A172 (cell line): ENCODE data around the gene VSIR. TPM values are rescaled to one million over a fixed set of nuclear protein-coding genes. Genes with fewer than 3 reads are reported as not detected.

Source experiments
- DNase-seq: peaks from one replicate; pipeline ENCODE4 v3.0.0-alpha.2; 2015; ENCODE audit warnings: low spot score
- total RNA-seq: library from RNA; depleted of rRNA; stranded (reverse); fragments of >200 nt; shearing (Covaris generic); gene quantifications from 2 replicates; pipeline ENCODE4 v1.2.3, GENCODE V29; 2014

The VSIR gene
- total RNA-seq, 1 experiment from 2014 or later = 4.9 TPM

DNA sequence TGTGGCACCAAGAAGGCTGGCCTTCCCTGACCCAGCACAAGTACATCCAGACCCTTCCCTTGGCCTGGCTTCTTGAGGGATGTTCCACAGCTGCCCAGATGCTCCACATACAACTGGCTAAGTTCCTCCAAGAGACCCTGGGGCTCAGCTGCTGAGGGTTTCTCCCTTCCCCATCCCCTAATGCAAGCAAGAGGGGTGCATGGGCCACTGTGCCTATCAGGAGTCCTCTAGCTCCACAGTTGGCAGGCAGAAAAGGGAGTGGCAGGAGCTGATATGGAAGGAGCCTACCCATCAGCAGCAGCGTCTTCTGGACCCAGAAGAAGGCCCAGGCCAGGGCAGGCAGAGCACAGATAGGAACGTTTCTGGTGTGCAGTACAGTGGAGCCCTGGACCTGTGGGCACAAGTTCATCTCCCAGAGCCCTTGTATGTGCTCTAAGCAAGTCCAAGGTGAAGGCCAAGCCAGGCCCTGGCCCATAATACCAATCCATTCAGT is 26.2 kb downstream of the VSIR start:
- DNase-seq = no peak

DNA sequence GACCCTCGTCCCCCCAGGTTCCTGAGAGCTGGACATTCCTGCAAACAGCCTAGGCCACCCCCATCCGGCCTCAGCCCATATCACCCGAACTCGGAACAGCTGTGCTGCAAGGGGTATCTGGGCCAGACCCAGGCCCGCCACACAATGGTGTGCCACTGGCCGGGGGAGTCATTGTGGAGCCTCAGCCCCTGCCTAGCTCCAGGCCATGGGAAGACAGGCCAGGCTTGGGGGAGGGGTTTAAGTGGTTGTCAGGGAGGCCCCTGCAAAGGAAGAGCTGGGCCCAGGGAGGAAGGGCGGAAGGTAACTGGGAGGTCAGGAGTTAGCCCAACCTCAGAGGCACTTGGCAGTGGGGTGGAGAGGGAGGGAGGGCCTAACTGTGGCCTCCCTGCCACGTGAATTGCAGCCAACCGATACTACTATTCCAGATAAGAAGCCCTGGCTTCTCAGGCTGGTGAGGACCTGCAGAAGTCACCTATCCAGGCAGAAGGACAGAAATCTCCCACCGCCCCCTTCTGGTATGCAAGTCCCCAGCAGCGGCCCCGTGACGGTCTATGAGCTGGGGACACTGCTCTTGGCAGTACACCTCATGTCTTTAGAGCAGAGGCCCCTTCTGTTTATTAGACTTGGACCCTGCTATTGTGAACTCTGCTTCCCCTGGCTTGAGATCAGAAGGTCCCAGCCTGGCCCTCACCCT is 26.8 kb downstream of the VSIR start:
- no peak for DNase-seq

DNA sequence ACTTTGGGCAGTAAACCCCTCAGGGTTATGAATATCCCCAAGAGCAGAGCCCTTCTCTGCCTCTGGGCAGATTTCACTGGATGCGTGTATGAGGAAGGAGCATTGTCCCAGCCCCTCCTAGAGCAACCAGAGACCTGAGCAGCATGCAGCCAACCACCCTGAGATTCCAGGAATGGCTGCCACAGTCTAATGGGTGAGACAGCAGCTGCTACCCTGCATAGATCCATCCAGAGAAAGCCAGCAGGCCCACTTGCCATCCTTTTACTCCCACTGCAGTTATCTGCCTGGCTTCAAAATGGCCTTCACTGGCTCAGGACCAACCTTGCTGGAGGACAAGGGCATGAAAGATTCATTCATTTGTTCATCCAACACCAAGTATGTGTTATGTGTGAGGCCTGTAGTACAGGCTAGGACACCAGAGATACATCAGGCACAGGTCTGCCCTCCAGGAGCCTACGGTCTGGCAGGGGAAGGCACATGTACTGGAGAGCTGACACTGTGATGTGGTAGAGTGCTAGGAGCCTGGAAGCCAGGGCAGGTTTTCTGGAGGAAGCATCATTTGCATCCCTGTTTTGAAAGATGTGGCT is 27.6 kb downstream of the VSIR start:
- no peak for DNase-seq

DNA sequence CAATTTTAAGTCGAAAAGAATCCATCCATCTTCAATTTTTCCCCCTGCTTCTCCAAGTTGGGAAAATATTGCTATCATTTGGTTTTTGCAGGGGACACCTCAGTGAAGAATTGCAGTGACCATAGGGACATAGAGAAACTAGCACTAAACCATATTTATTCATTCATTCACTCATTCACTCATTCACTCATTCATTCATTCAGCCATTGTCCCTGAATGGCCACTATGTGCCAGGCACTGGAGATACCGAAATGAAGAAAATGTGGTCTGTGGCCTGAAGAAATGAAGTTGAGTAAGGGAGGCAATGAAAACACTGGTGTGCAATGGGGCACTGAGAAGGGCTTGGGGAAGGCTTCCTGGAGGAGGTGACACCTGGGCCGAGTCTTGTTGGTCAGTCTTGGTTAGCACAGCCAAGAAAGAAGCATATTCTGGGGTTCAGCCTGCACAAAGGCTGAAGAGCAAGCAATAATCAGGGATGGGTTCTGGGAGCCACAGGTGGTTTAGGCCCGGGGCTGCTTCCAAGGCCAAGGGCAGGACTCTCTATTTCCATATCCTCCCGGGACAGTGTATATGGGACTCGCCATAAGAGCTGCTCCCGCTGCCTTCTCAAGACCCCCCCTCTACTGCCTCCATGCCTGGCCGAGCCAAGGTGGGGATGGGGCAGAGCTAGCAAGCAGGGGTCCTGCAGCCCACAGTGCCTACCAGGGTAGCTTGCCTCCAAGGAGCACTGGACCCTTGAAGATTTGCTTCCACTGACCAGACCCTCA is 28.2 kb downstream of the VSIR start:
- DNase-seq = no peak

DNA sequence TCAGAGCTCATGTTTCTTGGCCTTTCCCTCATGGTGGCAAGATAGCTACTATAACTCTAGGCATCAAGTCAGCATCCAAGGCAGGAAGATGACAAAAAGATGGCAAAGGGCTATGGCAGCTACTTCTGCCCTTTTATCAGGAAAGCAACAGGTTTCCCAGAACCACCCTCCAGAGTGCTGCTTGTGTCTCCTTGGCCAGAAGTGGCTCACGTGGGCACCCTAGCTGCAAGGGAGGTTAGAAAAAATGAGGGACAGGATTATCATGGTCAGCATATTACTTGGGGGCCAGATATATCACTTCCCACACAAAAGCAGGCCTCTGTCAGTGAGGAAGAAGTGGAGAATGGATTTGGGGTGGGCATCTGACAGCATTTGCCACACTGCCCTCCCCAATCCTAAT is 29.5 kb downstream of the VSIR start:
- no peak for DNase-seq

DNA sequence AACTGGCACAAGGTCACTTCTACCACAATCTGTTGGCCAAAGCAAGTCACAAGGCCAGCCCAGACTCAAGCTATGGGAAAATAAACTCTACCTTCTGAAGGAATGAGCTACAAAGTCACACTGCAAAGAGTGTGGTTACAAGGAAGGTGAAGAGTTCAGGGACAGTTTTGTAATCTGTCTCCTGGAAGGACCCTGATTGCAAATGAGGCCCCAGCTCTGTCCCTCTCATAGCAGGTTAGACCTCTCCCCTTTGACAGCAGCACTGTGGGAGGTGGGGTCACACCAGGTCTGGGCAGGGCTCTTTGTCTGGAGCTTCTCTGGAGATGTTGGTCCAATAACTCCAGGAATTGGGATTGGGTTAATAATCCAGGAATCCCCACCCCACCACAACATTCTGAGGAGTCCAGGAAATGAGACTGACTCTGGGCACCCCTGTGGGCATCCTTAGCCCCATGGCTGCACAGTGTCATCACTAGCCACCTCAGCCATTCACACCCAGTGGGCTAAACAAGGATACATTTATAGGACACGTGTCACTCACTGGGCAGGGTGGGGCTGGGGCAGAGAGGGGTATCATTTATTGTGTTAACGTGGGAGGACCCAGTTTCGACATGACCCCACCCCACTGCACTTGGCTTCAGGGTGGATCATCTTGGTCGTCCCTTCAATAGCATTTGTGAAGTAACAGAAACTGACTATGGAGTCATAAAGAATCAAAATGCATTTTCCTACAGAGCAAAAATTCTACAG is 30.1 kb downstream of the VSIR start:
- DNase-seq = no peak

DNA sequence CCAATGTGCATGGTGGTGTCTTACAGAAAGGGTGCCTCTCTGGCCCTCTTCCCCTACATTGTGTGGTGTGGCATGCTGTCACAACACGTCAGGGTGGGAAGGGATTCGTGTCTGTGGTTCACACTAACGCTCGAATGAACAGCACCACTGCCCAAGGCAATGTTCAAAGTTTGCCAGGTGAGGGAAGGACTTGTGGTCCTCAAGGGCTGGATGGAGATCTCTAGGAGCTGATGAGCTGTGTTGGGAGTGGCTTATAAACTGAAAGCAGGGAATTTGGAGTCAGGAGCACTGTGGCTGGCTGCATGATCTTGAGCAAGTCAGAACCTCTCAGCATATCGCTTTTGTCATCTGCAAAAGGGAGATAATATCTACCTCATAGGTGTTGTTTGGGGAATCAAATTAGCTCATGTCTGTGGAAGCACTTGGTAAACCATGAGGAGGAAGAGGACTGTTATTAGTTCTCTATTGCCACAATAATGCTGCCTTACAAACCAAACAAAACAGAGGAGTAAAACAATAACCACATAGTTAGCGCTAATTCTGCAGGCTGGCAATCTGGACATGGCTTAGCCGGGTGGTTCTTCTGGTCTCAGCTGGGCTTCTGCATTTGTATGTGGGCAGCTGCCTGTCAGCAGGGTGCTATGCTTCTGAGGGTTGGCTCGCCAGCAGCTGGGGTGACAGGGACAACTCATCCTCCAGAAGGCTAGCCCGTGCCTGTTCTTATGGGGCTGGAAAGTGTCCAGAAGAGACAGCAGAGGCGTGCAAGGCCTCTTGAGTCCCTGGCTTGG is 30.8 kb downstream of the VSIR start:
- no peak for DNase-seq

DNA sequence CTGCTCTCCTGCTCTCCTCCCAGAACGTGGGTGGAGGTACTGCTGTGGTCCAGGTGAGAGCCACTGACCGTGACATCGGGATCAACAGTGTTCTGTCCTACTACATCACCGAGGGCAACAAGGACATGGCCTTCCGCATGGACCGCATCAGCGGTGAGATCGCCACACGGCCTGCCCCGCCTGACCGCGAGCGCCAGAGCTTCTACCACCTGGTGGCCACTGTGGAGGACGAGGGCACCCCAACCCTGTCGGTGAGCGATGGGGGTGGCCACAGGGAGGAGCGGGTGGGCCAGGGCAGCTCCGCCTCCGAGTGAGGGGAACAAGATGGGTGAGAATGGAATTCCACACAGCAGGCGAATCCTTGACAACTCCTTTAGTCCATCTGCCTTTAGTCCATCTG is 31.6 kb downstream of the VSIR start:
- DNase-seq = no peak

DNA sequence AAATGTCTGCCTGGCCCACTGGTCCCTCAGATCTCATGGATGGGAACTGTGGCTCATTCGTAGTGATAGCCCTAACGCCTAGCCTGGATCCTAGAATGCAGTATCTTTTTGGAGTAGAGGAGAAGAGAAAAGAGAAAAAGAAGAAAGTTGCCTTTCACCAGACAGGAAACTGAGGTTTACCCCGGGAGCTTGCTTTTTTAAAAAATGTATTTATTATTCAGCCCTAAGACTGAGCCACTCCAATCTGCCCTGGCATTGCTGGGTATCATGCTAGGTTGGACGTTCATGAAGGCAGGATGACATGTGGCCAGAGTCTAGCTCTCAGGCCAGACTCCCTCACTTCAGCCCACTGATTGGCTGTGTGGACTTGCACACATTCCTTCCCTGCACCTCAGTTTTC is 32.3 kb downstream of the VSIR start:
- no peak for DNase-seq

DNA sequence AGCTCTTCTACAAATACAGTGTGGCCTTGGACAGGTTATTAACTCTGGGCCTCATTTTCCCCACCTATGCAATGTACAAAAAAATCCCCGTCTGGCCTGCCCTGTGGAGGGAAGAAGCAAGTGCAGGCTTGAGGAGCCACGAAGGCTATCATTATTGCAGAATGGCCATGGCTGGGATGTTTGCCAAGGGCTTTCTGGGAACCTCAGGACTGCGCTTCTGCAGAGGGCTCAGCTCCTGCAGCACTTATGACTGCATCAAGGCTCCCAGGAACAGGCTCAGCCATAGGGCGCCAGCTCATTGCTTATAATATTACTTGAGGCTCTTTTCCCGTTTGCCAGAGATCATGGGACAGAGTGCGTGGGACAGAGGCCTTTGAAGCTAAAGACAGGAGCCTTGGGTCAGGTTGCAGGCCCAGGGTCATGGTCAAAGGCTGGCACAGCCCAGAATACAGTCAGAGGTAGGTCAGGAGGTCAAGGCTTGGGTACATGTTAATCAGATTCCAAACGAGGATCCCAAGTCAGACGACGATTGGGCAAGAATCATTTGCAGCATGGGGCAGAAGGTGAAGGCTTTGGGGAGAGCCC is 33.2 kb downstream of the VSIR start:
- DNase-seq = no peak

DNA sequence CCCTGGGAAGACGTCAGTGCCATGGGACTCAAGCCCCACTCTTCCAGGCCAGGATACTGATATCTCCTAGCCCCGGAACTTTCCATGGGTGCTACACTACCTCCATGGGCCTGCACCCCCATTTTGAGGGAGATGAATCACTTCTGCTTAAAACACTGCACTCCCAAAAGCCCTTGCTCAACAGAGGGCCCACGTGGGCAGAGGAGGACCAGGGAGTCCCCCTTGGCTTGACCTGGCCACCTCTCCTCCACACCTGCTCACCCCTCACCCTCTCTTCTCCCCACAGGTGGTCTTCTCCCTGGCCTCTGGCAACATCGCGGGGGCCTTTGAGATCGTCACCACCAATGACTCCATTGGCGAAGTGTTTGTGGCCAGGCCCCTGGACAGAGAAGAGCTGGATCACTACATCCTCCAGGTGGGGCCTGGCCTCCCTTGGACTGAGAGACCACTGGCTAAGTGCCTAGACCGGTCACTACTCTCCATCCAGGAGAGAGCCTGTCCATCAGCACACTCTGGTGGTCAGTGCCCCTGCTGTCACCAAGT is 33.9 kb downstream of the VSIR start:
- no peak for DNase-seq

DNA sequence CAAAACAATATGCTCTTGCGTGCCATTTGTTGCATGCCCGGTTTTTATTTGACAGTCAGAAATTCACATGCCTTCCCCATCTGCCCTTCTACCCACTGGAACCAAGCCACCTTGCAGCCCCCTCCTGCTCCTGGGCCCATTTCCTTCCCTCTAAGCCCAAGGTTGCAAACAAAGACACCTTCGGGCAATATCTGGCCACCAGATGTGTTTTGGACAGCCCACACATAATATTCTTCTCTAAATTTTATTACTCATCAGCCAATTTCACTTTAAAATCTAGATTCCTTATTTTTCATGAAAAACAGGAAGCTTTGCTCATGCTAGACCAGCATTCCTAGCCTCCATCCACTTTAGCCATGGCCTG is 35.5 kb downstream of the VSIR start:
- no peak for DNase-seq

DNA sequence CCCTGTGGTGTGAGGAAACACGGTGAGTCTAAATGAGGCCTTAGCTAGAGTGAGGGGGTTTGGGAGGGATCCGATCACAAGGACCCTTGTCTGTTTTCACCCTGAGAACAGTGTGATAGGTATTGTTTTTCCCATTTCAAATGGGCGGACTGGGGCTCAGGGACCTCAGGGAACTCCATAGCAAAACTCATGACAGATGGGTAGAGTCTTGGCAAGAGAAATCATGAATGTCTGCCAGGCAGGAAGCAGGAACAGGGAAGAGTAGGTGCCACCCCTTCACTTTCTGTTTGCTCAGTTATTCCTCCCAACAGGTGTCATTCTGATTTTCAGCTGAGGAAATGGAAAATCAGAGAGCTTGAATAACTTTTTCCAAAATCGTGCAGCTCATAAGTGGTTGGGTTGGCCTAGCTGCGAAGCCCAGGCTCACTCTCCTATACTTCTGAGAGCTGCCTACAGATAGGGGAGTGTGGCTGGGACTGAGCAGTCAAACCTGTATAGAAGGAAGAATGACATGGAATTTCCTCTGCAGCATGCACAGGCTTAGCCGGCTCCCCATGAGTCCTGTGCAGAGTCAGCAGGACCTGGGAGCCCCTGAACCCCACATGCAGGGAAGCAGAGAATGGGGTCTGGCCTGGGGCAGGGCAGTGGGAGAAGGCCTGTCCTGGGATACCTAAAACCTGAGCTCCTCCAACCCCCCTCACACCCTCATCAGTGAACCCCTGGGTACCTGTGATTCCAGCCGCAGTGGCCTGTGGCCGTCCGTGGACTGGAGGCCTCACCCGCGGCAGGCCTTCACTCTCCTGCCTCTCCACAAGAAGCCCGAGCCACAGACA is 36.1 kb downstream of the VSIR start:
- DNase-seq = no peak

DNA sequence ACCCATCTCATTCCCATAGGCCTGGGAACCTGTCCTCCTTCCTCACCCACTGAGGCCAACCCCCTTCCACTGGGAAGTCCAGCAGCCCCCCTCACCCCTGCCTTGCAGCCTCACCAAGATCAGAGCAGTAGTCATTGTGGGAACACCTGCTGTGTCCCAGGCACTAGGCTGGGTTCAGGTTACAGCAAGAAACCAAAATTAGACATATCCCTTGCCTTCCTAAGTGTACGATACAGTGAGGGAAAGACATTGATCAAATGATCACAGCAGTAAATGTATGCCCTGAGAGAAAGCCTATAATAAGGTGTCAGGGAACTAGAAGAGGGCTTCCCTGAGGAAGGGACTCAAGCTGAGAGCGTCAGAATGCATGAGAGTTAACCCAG is 36.8 kb downstream of the VSIR start:
- no peak for DNase-seq

DNA sequence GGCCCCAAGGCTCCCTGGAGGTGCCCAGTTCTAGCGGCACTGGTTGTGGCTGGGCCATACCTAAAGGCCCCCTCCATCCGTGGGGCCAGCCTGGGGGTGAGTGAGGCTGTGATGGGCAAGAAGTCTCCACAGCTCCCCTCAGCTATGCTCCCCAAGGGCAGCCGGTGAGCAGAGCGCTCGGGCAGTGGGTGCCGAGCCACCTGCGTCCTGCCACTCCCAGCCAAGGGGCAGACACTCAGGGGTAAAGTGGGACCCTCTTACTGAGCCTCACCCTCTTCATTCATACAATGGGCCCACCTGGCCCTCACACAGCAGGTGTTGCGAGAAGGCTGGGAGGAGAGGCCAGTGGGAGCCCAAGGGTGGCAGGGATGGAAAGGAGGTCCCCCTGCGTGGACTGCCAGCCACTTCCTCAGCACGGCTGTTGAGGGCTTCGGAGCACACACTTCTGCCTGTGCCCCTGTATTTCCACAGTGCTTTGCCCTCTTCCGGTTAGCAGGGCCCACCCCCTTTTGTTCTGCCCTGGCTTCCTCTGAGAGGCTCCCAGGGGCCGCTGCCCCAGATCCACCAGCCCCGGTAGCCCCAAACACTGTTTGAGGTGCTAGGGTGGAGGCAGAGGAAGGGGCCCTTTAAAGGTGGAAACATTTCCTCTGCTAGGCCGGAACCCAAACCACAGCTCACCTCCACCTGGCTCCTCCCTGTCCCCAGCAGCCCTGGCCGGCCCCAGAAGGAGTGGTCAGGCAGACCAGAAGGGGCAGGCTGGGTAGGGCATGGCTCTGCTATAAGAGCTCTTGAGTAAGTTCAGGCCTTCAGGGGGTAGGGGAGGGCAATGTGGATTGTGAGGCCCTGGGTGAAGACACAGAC is 37.4 kb downstream of the VSIR start:
- no peak for DNase-seq

DNA sequence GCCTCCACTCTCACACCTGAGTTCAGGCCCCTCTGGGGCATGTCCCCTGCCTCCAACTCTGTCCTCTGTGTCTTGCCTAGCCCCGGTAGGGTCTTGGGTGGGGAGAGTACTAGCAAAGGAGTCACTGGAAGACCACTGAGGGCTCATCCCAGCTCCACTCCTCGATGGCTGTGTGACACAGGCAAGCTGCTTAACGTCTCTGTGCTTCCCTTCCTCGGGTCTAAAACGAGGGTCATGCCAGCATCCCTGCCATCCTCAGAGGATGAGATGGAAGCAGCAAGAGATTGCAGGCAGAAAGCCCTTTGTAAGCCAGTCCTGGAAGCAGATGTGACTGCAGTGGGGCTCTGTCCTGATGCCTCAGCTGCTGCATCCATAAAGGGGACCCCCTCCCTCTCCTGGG is 38.5 kb downstream of the VSIR start:
- no peak for DNase-seq

DNA sequence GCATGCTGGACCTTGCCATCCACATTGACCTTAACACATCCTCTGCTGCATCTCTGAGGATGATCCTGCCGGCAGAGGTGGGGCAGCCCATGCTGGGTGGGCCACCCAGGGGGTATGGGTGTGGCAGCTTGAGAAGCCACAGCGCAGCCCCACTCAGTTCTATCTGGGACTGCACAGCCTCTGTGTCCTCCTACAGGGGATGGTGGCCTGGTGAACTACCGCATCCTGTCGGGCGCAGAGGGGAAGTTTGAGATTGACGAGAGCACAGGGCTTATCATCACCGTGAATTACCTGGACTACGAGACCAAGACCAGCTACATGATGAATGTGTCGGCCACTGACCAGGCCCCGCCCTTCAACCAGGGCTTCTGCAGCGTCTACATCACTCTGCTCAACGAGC is 41.5 kb downstream of the VSIR start:
- no peak for DNase-seq

DNA sequence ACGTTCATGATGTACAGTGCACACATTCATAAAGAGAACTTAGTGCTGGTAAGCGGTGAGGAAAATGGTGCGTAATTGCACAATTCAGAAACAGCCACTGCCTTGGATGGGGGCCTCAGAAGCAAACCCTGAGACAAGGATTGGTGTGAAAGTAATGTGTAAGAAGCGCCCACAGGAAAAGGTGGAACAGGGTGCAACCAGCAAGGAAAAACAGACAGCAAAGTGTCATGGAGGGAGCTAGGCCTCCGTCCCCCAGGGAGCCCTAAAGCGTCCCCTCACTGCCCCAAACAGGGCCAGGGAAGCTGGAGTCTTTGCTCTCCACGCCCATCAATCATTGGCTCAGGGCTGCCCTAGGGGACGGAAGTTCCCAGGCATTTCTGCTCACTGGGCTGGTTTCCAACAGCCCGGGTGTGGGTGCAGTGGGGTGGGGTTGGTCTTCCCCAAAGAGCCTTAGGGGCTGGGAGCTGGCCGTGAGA is 44.1 kb downstream of the VSIR start:
- peak; percentile 31 for DNase-seq
